Stimulated activated CD4-positive, alpha-beta T cell treated with anti-CD3 and anti-CD28 coated beads, Interleukin-1b, Interleukin-23, amount 100 ng/mL, for 4 hours (primary cell): ENCODE measurements around the gene ATR.

Experiments
- DNase-seq, 2 donors: peaks; one replicate each; pipeline ENCODE4 v3.0.0-alpha.2; 2020; ENCODE audit warnings: low read depth in 2 of 2

The ATR gene

GRCh38 chr3:142523921-142524566 lies 54.5 kb downstream of the ATR start:
- no peak for DNase-seq

GRCh38 chr3:142509079-142509478 lies 69.5 kb downstream of the ATR start:
- DNase-seq: no peak

- DNase-seq: no peak
Measured at GRCh38 chr3:142507241-142507640, 71.3 kb downstream of the ATR start.

- no peak for DNase-seq
Measured at GRCh38 chr3:142502187-142502985, 76.1 kb downstream of the ATR start.

- no peak for DNase-seq
Measured at GRCh38 chr3:142501004-142501926, 77.3 kb downstream of the ATR start.

- no peak for DNase-seq
Measured at GRCh38 chr3:142500211-142500610, 78.3 kb downstream of the ATR start.

GRCh38 chr3:142498397-142499180 lies 79.9 kb downstream of the ATR start:
- no peak for DNase-seq

GRCh38 chr3:142497729-142498128 lies 80.8 kb downstream of the ATR start:
- no peak for DNase-seq

- no peak for DNase-seq
Measured at GRCh38 chr3:142495103-142495502, 83.4 kb downstream of the ATR start.

- no peak for DNase-seq
Measured at GRCh38 chr3:142492184-142492583, 86.3 kb downstream of the ATR start.

GRCh38 chr3:142489572-142490323 lies 88.8 kb downstream of the ATR start:
- no peak for DNase-seq

GRCh38 chr3:142484912-142485435 lies 93.6 kb downstream of the ATR start:
- DNase-seq: no peak

GRCh38 chr3:142481196-142481595 lies 97.3 kb downstream of the ATR start:
- DNase-seq: no peak

- no peak for DNase-seq
Measured at GRCh38 chr3:142470826-142471225, 107.7 kb downstream of the ATR start.

GRCh38 chr3:142468456-142468855 lies 110.1 kb downstream of the ATR start:
- no peak for DNase-seq

GRCh38 chr3:142467768-142468167 lies 110.8 kb downstream of the ATR start:
- DNase-seq: no peak

- no peak for DNase-seq
Measured at GRCh38 chr3:142460689-142461088, 117.8 kb downstream of the ATR start.

- DNase-seq: no peak
Measured at GRCh38 chr3:142459929-142460328, 118.6 kb downstream of the ATR start.

- no peak for DNase-seq
Measured at GRCh38 chr3:142459096-142459495, 119.4 kb downstream of the ATR start.

- no peak for DNase-seq
Measured at GRCh38 chr3:142450881-142451280, 127.7 kb downstream of the ATR start.

GRCh38 chr3:142450189-142450588 lies 128.3 kb downstream of the ATR start:
- DNase-seq: no peak
